ENCODE measurements around the gene TEX51.

Gene TEX51

DNA sequence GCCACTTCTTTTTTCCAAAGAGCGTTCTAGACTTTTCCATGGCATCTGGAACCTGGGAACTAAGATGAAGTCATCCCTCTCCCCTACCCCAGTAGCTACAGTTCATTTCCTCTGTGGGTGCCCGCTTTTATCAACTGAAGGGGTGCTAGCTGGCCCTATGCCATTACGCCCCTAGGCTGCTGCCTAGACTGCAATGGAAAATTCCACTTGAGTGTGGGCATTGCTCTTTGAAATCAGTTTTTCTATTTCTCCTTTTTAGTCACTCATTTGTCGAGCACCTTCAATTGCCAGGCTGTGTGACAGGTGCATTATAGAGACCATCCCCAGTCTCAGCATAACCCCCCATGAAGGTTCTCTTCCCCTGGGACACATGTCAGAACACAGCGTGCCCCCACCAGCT, 7.3 kb downstream of the TEX51 start:
- Histone ChIP-seq H3K27ac (ENCODE audit: extremely low read depth, low read depth, low read length) (no peak overlapping the region), H3K4me1 (ENCODE audit: control insufficient read depth, insufficient read depth, low read length) (no peaks in the 10 kb centered on the region), H3K9me3 (ENCODE audit: control insufficient read depth, insufficient read depth, low read depth, low read length) (no peaks in the 10 kb centered on the region), H3K4me3 (ENCODE audit: low read depth, low read length) (no peak overlapping the region), H3K36me3 (ENCODE audit: control insufficient read depth in 2 of 2, insufficient read depth in 1 of 2, low read length in 2 of 2) (no peaks in the 10 kb centered on the region)
- CTCF ChIA-PET = interaction anchor here (1.2 kb wide), 1 partner anchor 66 kb away, joined by 3 read pairs; no protein-coding TSS in a partner anchor
- POLR2A ChIA-PET = interaction anchor here (0.5 kb wide), 1 partner anchor 38 kb away, joined by 4 read pairs; no protein-coding TSS in a partner anchor
- TF ChIP-seq ZNF394 (tag by site-specific recombination; IDR thresholded peaks at IDR 0.05; ENCODE audit: borderline replicate concordance) = no peak
- TF ChIP-seq ZNF157 (tag by site-specific recombination; IDR thresholded peaks at IDR 0.05) = no peak
- TF ChIP-seq, protein P1, sequence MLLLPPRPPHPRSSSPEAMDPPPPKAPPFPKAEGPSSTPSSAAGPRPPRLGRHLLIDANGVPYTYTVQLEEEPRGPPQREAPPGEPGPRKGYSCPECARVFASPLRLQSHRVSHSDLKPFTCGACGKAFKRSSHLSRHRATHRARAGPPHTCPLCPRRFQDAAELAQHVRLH (tag by site-specific recombination; IDR thresholded peaks at IDR 0.05) = no peak
- TF ChIP-seq ZNF248 (tag by site-specific recombination; IDR thresholded peaks at IDR 0.05) = no peak
- no peak for TF ChIP-seq ZNF510 (tag by site-specific recombination; IDR thresholded peaks at IDR 0.05; ENCODE audit: insufficient replicate concordance)
- no peak for TF ChIP-seq ZNF654 (tag by site-specific recombination; IDR thresholded peaks at IDR 0.05; ENCODE audit: low read depth)
- no peak for TF ChIP-seq GLI2 (tag by site-specific recombination; IDR thresholded peaks at IDR 0.05; ENCODE audit: borderline replicate concordance, low read depth)
- TF ChIP-seq ZNF10 (tag by site-specific recombination; IDR thresholded peaks at IDR 0.05) = no peak
- TF ChIP-seq ZNF114 (tag by site-specific recombination; IDR thresholded peaks at IDR 0.05) = no peak
- TF ChIP-seq ZNF48 (tag by site-specific recombination; IDR thresholded peaks at IDR 0.05) = no peak
- no peak for TF ChIP-seq ZIC2 (tag by site-specific recombination; IDR thresholded peaks at IDR 0.05)
- TF ChIP-seq ZNF324 (tag by site-specific recombination; IDR thresholded peaks at IDR 0.05) = no peak
- TF ChIP-seq ZNF121 (tag by site-specific recombination; IDR thresholded peaks at IDR 0.05) = no peak
- no peak for TF ChIP-seq ZNF214 (tag by site-specific recombination; IDR thresholded peaks at IDR 0.05; ENCODE audit: borderline replicate concordance)

DNA sequence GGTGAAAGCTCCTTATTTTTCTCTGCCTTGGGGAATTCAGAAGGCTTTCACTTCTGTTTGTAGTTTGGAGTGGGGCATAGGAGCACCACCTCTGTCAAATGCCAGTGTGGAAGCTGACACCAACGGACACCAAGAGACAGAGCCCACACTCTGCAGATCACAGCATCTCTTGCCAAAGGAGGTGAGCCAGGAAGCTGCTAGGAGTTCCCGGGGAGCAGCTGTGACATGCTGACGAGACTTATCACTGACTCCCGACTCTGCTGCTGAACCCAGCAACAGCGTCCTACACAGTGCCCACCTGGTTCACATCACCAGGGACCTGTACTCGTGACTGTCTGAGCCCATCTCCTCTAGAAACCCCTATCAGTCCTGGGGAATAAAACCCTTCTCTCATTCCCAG, 8.1 kb downstream of the TEX51 start:
- no peak for TF ChIP-seq ZNF350 (tag by site-specific recombination; IDR thresholded peaks at IDR 0.05)
- no peak for TF ChIP-seq ZNF16 (tag by site-specific recombination; IDR thresholded peaks at IDR 0.05; ENCODE audit: low read depth)
- no peak for TF ChIP-seq KLF9 (tag by site-specific recombination; IDR thresholded peaks at IDR 0.05; ENCODE audit: low read depth)
- TF ChIP-seq ZNF629 (tag by site-specific recombination; IDR thresholded peaks at IDR 0.05) = no peak
- TF ChIP-seq ZNF157 (tag by site-specific recombination; IDR thresholded peaks at IDR 0.05) = no peak
- TF ChIP-seq, protein P2, sequence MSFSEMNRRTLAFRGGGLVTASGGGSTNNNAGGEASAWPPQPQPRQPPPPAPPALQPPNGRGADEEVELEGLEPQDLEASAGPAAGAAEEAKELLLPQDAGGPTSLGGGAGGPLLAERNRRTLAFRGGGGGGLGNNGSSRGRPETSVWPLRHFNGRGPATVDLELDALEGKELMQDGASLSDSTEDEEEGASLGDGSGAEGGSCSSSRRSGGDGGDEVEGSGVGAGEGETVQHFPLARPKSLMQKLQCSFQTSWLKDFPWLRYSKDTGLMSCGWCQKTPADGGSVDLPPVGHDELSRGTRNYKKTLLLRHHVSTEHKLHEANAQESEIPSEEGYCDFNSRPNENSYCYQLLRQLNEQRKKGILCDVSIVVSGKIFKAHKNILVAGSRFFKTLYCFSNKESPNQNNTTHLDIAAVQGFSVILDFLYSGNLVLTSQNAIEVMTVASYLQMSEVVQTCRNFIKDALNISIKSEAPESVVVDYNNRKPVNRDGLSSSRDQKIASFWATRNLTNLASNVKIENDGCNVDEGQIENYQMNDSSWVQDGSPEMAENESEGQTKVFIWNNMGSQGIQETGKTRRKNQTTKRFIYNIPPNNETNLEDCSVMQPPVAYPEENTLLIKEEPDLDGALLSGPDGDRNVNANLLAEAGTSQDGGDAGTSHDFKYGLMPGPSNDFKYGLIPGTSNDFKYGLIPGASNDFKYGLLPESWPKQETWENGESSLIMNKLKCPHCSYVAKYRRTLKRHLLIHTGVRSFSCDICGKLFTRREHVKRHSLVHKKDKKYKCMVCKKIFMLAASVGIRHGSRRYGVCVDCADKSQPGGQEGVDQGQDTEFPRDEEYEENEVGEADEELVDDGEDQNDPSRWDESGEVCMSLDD (tag by site-specific recombination; IDR thresholded peaks at IDR 0.05) = no peak
- no peak for TF ChIP-seq ZNF416 (tag by site-specific recombination; IDR thresholded peaks at IDR 0.05)
- TF ChIP-seq, protein P3, sequence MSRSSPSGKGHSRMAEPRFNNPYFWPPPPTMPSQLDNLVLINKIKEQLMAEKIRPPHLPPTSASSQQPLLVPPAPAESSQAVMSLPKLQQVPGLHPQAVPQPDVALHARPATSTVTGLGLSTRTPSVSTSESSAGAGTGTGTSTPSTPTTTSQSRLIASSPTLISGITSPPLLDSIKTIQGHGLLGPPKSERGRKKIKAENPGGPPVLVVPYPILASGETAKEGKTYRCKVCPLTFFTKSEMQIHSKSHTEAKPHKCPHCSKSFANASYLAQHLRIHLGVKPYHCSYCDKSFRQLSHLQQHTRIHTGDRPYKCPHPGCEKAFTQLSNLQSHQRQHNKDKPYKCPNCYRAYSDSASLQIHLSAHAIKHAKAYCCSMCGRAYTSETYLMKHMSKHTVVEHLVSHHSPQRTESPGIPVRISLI (tag by site-specific recombination; IDR thresholded peaks at IDR 0.05) = no peak
- no peak overlapping the region for H3K4me3 ChIP-seq (ENCODE audit: low read depth, low read length)
- no peaks in the 10 kb centered on the region for H3K9me3 ChIP-seq (ENCODE audit: control insufficient read depth, insufficient read depth, low read depth, low read length)
- no peaks in the 10 kb centered on the region for H3K36me3 ChIP-seq (ENCODE audit: control insufficient read depth in 2 of 2, insufficient read depth in 1 of 2, low read length in 2 of 2)
- CTCF ChIA-PET = interaction anchor here (1.2 kb wide), 1 partner anchor 65 kb away, joined by 3 read pairs; no protein-coding TSS in a partner anchor
- POLR2A ChIA-PET = interaction anchor here (0.5 kb wide), 1 partner anchor 39 kb away, joined by 4 read pairs; no protein-coding TSS in a partner anchor
- no peaks in the 10 kb centered on the region for H3K4me1 ChIP-seq (ENCODE audit: control insufficient read depth, insufficient read depth, low read length)
- no peak overlapping the region for H3K27ac ChIP-seq (ENCODE audit: extremely low read depth, low read depth, low read length)

Data from HEK293 (cell line).